Prostate gland (tissue), 2 donors: ENCODE measurements around the gene ADAMTS17.

Experiments
- POLR2A ChIP-seq: fragments of 450-650 bp; IDR thresholded peaks from one replicate; pipeline ENCODE4 v1.6.1; 2016; ENCODE audit warnings: antibody characterized with exemption, mild to moderate bottlenecking
- POLR2AphosphoS5 ChIP-seq: sonication (generic); formaldehyde crosslinking; IDR thresholded peaks from one replicate; pipeline ENCODE4 v1.6.1; 2017; ENCODE audit warnings: antibody characterized with exemption
- TF ChIP-seq, protein P1 (sequence below), 4 experiments: fragments of 200-600 bp in 2 of 4; fragments of 450-650 bp in 2 of 4; sonication (generic) in 2 of 4; IDR thresholded peaks; 1 replicate in 3 of 4; 2 replicates in 1 of 4; pipeline ENCODE4 v1.5.1; 2016 to 2019; ENCODE audit warnings: antibody characterized with exemption in 4 of 4, mild to moderate bottlenecking in 2 of 4, moderate library complexity in 2 of 4

DNA sequence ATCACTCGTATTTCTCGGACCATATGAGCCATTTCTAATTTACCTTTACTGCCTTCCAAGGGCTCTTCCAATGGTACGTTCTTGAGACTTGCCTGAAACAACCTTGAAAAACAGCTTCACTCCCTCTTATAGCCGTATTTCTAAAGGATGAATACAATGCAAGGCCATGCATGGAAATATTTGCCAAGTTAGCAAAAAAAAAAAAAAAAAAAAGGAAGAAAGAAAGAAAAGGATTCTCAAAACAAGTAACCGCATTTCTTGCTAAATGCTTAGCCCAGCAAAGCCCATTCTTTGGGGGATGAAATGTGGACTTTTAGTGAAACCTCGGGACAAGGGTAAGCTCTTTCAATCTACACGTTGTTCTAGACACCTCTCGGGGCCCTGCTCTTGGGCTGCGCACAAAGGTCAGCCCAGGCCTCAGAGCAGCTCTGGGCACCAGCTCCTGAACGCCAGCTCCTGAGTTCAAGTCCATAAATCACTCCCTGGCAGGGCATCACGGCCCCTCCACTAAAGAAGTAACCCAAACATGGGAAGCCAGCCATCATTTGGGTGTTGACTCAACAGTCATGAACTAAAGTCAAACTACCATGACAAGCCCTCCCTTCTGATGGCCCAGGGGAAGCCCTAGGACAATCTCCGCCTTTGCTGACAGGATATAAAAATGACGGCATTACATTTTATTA lies 132.7 kb downstream of the ADAMTS17 start:
- TF ChIP-seq, protein P1, sequence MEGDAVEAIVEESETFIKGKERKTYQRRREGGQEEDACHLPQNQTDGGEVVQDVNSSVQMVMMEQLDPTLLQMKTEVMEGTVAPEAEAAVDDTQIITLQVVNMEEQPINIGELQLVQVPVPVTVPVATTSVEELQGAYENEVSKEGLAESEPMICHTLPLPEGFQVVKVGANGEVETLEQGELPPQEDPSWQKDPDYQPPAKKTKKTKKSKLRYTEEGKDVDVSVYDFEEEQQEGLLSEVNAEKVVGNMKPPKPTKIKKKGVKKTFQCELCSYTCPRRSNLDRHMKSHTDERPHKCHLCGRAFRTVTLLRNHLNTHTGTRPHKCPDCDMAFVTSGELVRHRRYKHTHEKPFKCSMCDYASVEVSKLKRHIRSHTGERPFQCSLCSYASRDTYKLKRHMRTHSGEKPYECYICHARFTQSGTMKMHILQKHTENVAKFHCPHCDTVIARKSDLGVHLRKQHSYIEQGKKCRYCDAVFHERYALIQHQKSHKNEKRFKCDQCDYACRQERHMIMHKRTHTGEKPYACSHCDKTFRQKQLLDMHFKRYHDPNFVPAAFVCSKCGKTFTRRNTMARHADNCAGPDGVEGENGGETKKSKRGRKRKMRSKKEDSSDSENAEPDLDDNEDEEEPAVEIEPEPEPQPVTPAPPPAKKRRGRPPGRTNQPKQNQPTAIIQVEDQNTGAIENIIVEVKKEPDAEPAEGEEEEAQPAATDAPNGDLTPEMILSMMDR (IDR thresholded peaks at IDR 0.05): no peak
- TF ChIP-seq POLR2A (no peak), POLR2AphosphoS5 (no peak)
